D341Med (cell line): ENCODE data around the gene NEB.

Experiments
- DNase-seq: peaks from one replicate; pipeline ENCODE4 v3.0.0; 2012; ENCODE audit warnings: low spot score

NEB gene, protein sequence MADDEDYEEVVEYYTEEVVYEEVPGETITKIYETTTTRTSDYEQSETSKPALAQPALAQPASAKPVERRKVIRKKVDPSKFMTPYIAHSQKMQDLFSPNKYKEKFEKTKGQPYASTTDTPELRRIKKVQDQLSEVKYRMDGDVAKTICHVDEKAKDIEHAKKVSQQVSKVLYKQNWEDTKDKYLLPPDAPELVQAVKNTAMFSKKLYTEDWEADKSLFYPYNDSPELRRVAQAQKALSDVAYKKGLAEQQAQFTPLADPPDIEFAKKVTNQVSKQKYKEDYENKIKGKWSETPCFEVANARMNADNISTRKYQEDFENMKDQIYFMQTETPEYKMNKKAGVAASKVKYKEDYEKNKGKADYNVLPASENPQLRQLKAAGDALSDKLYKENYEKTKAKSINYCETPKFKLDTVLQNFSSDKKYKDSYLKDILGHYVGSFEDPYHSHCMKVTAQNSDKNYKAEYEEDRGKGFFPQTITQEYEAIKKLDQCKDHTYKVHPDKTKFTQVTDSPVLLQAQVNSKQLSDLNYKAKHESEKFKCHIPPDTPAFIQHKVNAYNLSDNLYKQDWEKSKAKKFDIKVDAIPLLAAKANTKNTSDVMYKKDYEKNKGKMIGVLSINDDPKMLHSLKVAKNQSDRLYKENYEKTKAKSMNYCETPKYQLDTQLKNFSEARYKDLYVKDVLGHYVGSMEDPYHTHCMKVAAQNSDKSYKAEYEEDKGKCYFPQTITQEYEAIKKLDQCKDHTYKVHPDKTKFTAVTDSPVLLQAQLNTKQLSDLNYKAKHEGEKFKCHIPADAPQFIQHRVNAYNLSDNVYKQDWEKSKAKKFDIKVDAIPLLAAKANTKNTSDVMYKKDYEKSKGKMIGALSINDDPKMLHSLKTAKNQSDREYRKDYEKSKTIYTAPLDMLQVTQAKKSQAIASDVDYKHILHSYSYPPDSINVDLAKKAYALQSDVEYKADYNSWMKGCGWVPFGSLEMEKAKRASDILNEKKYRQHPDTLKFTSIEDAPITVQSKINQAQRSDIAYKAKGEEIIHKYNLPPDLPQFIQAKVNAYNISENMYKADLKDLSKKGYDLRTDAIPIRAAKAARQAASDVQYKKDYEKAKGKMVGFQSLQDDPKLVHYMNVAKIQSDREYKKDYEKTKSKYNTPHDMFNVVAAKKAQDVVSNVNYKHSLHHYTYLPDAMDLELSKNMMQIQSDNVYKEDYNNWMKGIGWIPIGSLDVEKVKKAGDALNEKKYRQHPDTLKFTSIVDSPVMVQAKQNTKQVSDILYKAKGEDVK (N-terminal part only)

GRCh38 chr2:151733771-151734672 is at the start of gene NEB:
NEB (minus strand) TSS chr2:151734476; CDS start chr2:151733156, 1,320 bp downstream.
- no peak for DNase-seq

DNA sequence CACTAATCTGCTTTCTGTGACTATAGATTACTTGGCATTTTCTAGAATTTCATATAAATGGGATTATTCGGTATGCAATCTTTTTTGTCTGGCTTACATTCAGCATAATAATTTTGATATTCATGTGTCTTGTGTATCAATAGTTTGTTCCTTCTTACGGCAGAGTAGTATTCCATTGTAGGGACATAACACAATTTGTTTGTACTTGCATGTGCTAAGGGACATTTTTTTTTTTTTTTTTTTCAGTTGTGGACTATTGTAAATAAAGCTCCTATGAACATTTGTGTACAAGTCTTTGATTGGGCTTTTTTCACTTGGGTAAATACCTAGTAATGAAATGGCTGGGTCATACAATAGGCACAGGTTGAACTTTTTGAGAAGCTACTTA is 48.9 kb upstream of the NEB start:
- DNase-seq: no peak

- no peak for DNase-seq
Measured at GRCh38 chr2:151782378-151783132, 48.3 kb upstream of the NEB start.

GRCh38 chr2:151781642-151782041 is 47.4 kb upstream of the NEB start:
- no peak for DNase-seq

- DNase-seq: no peak
Measured at GRCh38 chr2:151780938-151781337, 46.7 kb upstream of the NEB start.

- DNase-seq: no peak
Measured at GRCh38 chr2:151777935-151778334, 43.7 kb upstream of the NEB start.

DNA sequence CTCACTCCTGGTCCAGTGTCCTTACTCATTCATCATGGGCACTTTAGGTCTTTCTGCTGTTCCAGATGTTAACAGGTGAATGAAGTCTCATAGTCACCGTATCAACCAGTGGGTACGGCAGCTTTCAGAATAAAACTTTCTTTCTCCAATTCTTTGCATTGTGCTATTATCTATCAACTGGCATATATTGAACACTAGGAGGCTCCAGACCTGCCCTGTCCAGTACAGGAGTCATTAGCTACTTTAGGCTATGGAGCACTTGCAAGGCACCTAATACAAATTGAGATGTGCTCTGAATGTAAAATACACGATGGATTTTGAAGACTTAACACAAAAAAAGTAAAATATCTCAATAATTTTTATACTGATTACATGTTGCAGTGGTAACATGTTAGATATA is 43.2 kb upstream of the NEB start:
- no peak for DNase-seq

DNA sequence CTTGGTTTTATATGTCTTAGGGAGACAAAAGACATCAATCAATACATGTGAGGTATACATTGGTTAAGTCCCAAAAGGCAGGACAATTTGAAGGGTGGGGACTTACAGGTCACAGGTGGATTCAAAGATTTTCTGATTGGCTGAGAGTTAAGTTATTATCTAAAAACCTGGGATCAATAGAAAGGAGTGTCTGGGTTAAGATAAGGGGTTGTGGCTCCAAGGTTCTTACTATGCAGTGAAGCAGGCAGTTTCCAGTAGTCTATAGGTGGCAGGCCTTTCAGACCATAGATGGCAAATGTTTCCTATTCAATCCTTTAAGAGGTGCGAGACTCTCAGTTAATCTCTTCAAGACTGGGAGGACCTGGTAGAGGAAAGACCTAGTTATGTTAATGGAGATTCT is 42.1 kb upstream of the NEB start:
- no peak for DNase-seq

DNA sequence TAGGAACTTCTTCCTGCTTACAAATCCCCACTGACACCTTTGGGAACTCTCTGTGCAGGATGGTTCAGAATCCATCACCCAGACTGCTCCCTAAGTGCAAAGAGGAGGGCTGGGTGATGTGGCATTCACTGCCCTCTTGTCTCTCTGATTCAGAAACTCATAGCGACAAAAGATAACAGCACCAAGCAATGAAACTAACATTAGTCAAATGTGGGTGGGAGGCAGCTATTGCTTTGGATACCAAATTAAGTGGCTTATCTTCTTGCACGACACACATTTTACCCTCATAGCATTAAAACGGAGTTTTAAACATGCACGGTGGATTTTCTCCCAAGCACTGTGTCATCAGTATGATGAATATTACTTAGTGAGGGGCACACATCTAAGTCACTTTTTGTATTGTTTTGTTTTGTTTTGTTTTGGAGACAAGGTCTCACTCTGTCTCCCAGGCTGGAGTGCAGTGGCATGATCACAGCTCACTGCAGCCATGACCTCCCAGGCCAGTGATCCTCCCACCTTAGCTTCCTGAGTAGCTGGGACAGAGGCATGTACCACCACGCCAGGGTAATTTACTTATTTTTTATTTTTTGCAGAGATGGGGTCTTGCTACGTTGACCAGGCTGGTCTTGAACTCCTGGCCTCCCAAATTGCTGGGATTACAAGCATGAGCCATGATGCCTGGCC is 40.9 kb upstream of the NEB start:
- DNase-seq: no peak

DNA sequence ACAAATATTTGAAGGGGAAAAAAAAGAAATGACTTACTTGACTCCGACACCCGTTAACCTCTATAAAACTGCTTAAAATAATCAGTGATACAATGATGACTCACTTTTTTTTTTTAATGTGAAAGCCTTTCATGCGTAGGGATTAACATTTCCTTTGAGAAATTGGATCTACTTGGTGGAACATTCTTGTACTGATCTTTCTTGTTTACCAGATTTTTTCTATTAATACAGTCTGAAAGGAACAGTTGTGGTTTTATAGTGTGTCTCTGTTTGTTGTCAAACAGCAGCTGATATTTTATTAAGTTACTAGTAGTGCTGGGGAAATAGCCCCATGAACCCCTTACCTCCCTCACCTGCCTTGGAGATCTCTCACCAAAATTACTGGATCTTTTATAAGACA is 40.2 kb upstream of the NEB start:
- no peak for DNase-seq

DNA sequence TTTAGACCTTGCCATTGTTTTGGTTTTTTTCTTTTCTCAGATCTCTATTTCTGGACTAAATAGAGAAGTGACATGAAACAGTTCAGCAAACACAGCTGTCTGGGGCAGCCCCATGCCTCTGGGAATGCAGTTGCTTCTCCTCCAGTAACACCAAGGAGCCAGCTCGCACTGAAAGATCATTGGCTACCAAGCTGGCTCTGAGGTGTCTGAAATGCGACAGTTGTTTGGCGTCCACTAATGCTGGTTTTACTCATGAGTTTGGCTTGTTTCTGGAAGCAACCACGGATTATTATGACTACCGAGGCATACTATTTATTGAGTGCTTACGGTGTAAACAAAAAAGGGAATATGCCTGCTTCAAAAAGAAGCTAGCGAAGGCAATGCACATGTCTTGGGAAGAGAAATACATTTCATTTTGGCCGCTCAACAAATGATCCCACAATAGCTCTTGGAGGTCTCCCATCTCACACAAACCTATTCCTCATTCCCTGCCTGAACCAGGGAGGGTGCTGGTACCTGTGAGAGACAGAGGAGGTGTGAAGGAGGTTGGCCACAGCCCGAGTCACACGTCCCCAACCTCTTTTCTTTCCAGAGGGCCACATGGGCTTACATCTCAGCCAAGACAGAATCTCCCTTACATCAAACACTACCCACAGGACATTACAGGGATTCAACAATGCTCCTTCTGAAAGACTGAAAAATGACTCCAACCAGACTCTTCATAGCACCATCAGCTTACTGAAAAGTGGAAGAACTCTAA is 37.5 kb upstream of the NEB start:
- no peak for DNase-seq

GRCh38 chr2:151770995-151771394 is 36.7 kb upstream of the NEB start:
- no peak for DNase-seq

DNA sequence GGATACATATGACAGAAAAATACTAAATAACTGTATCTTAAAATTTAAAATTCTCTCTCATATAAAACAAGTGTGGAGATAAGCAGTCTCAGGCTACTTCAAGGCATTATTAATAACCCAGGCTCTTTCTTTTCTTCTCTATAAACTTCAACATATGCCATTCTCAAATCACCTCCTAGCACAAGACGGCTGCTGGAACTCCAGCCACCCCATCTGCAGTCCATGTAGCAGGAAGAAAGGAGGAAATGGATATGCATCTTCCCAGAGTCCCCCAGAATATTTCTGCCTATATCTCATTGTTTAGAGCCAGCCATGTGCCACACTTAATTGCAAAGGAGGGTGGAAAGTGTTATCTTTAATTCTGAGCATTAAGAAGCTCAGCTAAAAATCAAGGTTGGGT is 35.3 kb upstream of the NEB start:
- no peak for DNase-seq

GRCh38 chr2:151767536-151767935 is 33.3 kb upstream of the NEB start:
- DNase-seq: no peak

GRCh38 chr2:151766437-151767153 is 32.3 kb upstream of the NEB start:
- DNase-seq: no peak

- DNase-seq: no peak
Measured at GRCh38 chr2:151765760-151766410, 31.6 kb upstream of the NEB start.

DNA sequence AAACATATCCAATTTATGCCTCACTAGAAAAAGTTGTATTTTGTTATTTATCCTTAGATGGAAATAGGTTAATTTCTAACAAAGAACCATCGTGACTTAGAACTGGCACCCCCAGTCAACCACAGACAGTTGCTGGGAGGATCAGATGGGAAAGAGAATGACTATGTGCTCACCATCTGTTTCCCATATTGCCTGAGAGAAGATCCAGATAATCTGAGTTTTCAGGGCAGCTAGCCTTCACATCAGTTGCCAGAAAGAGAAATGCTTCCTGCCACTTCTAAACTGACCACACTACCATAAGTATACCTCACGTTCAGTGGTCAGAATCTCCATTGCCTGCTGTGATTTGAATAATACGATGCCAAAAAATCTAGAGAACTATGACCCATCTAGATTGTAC is 28.4 kb upstream of the NEB start:
- DNase-seq: no peak

GRCh38 chr2:151761687-151762086 is 27.4 kb upstream of the NEB start:
- no peak for DNase-seq
